GM19463 (cell line): ENCODE results near the gene HEATR5B.
A peak's percentile ranks its signal among the peaks of the same experiment; 100 is the strongest.
"Not testable (repeated sequence)": the region's sequence is repeated elsewhere in the genome, so short reads cannot be mapped to it uniquely, and the experiment has no call there.

ENCODE experiments used
- ATAC-seq: cut with Tn5 transposase; IDR thresholded peaks from one replicate; pipeline ENCODE4 v1.9.1; 2021; ENCODE audit warnings: mild to moderate bottlenecking, moderate library complexity; ENCODE audit not compliant: unreplicated experiment

HEATR5B gene

DNA sequence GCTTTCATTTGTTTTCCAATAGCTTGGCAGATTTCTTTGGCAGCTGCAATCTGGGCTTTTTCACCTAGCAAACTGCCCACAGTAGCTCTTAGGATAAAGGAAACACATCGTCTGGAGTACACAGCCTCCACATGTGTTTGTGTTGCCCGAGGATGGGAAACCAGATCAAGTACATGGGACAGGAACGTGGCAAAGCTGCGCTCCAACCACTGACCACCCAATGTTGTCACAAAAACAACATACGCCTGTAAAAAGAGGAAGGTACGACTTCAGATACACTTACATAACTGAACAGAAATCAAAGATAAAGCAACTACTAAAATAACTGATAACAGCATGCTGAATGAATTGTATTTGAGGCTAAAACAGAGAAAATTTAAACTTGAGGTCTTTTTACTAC, 15.5 kb downstream of the HEATR5B start:
- ATAC-seq: no peak

GRCh38 chr2:37061776-37062175, 22.4 kb downstream of the HEATR5B start:
- no peak for ATAC-seq

DNA sequence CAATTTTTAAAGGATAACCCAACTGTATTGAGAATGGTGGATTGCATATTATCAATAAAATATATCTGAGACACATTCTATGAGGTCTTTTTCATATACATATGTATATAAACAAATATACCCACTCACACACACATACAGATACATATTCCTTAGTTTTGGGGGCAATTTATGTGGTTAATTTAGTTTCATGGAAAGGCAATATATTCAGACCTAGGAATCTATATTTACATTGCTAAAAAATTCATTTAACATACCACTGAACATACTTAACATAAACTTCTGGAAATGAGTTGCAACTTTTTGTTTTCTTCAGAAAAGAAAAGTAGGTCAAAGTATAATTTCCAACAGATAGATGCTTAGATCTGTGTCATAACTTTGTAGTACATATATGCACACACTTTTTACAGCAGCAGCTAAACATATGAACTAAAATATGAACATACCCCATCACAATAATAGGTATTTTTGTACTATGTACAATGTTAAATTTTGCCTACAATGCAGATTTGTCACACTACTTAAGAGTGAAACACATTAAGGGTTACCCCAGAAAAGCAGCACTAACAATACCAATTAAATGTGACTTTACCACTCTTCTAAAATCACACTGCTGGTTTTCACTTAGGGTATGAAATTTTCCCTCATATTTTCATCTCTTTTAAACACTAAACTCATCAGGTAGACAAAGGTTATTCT, 23.0 kb downstream of the HEATR5B start:
- ATAC-seq: no peak

DNA sequence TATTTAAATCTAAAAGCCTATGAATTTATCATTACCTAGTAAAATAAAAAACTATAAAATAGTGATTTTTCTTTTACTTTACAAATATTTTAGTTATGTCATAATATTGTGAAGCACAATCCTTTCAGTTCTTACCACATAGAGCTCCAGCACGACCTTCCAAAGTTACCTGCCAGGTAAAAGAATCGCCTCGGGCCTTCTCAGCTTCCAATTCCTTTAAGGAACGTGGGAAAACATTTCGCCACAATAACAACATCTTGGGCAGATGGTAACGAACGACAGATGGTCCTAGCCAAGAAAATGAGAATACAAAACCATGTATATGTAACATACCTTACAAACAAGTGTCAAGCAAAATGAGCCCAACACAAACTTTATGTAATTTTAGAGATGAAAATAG, 23.7 kb downstream of the HEATR5B start:
- no peak for ATAC-seq

GRCh38 chr2:37059841-37060240, 24.3 kb downstream of the HEATR5B start:
- ATAC-seq: no peak

DNA sequence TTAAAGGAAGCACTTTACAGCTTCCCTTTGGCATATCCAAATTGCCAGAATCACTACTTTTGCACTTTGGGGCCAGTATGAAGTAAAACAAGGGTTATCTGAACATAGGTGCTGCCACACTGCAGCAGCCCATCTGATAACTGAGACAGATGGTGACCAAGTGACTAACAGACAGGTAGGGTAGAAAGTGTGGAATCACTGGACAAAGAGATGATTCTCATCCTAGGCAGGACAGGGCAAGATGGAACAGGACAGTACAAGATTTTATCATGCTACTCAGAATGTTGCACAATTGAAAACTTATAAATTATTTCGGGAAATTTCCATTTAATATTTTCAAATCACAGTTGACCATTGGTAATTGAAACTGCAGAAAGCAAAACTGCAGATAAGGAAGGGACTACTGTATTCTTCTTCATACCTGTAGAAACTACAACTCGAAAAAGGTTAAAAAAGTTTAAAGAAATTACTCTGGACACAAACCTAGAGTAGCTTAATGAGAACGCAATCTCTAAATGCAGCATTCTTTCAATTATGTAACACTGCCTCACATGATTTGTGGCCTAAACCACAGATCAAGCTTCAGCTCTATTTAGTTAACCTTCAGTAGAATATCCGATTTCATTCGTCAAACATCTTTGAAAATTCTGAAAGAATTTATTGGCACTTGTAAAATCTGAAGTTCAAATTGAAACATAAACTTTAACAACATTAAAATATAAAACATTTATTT, 31.4 kb downstream of the HEATR5B start:
- no peak for ATAC-seq

DNA sequence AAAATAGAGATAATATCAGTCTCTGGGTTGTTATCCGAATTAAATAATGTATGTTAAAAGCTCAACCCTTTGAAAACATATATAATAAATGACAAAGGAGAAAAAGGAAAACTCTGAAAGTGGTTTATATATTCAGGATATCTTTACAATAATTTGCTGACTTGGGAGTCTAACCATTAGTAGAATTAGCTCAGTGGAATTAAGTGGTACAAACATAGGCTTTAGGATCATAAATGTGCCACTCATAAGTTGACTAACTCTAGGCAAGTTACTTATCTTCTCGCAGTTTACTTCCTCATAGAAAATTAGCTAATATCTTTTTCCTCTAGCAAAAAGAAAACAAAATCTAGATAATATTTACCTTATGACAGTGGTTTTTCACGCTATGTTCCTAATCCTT, 44.6 kb downstream of the HEATR5B start:
- no peak for ATAC-seq

DNA sequence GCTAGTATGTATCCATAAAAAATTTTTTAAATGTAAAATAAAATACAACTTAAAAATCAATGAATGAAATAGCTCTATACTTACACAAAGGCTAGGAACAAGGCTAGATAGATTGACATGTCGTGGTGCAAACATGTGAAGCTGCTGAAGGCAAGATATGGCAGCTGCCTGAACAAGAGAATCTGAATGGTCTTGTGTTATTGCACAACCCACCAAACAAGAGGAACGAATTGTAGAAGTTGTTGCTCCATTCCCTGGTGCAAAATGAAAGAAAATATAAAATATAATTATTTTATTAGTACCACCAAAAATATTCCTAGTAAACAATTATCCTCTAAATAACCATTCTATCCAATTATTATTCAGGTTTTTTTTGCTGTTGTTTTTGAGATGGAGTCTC, 46.4 kb downstream of the HEATR5B start:
- no peak for ATAC-seq

DNA sequence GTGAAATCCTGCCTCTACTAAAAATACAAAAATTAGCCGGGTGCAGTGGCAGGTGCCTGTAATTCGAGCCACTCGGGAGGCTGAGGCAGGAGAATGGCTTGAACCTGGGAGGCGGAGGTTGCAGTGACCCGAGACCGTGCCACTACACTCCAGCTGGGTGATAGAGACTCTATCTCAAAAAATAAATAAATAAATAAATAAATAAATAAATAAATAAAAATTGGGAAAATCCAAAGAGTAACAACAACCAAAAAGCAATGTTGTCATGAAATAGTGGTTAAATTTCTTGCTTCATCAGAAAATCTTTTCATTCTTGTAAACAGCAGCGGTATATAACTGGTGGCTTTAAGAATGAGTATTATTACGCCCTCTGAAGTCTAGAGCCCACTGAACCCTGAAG, 54.4 kb downstream of the HEATR5B start:
- no peak for ATAC-seq

GRCh38 chr2:37026050-37026449, 58.1 kb downstream of the HEATR5B start:
- no peak for ATAC-seq

GRCh38 chr2:37020887-37021796, 63.0 kb downstream of the HEATR5B start:
- ATAC-seq: no peak

- ATAC-seq: no peak
Observed at GRCh38 chr2:37020212-37020886, 63.8 kb downstream of the HEATR5B start.

- ATAC-seq: peak; percentile 9
Observed at GRCh38 chr2:37013315-37013641, 70.9 kb downstream of the HEATR5B start.

- ATAC-seq: peak; percentile 29
Observed at GRCh38 chr2:37011130-37011529, 73.0 kb downstream of the HEATR5B start.

DNA sequence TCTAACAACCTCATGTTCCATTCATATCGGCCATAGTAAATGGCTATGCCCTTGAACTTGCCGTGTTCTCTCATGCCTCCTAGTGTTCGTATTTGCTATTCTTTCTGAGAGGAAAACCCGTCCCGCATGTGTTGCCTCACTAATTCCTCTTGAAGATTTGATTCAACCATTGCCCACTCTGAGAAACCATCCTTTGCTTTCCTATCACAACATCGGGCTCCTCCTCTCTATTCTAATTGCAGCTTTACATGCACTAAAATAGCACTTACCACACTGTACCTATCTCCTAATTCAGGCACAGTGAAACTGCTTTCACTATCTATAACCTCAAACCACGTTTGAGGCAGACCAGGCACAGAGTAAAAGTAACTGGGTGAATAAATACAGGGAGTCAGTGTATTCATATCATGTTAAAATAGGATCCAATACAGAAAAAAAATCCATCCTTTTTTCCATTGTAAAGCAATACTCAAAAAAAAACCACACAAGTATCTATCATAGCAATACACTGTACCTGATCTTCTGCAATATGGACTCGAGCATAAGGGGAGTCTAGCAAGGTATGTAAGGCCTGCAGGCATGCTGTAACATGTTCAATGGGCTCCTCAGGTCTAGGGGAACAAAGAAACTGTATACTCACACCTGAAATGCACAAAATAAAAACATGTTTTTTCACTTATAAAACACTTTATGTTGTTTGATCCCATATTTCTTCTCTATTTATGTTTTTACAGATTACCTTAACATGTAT, 78.9 kb downstream of the HEATR5B start:
- ATAC-seq: peak; percentile 99

GRCh38 chr2:37000988-37001556, 83.1 kb downstream of the HEATR5B start:
- no peak for ATAC-seq

DNA sequence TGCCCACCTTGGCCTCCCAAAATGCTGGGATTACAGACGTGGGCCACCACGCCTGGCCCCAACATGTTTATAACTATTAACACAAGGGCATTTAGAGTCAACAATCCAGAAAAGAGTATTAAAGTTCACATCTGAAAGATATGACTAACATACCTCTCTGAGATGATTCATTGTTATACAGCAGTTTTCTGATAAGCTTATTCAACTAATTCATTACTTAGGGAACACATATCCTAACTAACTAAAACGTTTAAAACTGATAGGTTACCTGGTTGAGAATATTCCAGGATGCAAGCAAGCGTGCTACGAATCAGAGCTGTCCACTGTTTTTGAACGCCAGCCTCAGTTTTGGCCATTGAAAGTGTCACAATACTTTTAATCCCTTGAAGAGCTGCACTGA, 83.9 kb downstream of the HEATR5B start:
- ATAC-seq: no peak

DNA sequence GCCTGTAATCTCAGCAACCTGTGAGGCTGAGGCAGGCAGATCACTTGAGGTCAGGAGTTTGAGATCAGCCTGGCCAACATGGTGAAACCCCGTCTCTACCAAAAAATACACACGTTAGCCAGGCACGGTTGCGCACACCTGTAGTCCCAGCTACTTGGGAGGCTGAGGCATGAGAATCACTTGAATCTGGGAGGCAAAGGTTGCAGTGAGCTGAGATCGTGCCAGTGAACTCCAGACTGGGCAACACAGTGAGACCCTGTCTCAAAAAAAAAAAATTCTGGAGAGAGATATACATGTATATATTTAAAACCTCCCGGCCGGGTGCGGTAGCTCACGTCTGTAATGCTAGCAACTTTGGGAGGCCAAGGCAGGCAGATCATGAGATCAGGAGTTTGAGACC, 84.8 kb downstream of the HEATR5B start:
- not testable (repeated sequence) for ATAC-seq

- ATAC-seq: no peak
Observed at GRCh38 chr2:36993841-36994620, 90.1 kb downstream of the HEATR5B start.
